DOHH2 (cell line): ENCODE results near the gene EMID1.

ENCODE experiments used
- H3F3A ChIP-seq: fragments of 200-600 bp; sonication (generic), shearing (Covaris generic); 2 replicates; pipeline ENCODE4 v1.6.0; 2016; ENCODE audit warnings: antibody characterized with exemption, mild to moderate bottlenecking; ENCODE audit not compliant: control insufficient read depth, insufficient read depth
- H3K27ac ChIP-seq: fragments of 200-600 bp; sonication (generic); 2 replicates; pipeline ENCODE4 v1.5.1; 2014; ENCODE audit warnings: low read depth, mild to moderate bottlenecking, low read length, moderate library complexity
- H3K27me3 ChIP-seq: fragments of 200-600 bp; sonication (generic); 2 replicates; pipeline ENCODE4 v1.6.1; 2014; ENCODE audit warnings: mild to moderate bottlenecking, low read length, mixed read lengths; ENCODE audit not compliant: control insufficient read depth
- H3K36me3 ChIP-seq: fragments of 200-600 bp; sonication (generic); 2 replicates; pipeline ENCODE4 v1.6.1; 2014; ENCODE audit warnings: mild to moderate bottlenecking, low read length, moderate library complexity, mixed read lengths; ENCODE audit not compliant: control insufficient read depth
- H3K4me1 ChIP-seq: fragments of 200-600 bp; sonication (generic); 2 replicates; pipeline ENCODE4 v1.6.1; 2014; ENCODE audit warnings: mild to moderate bottlenecking, low read length, mixed read lengths; ENCODE audit not compliant: control insufficient read depth
- H3K4me2 ChIP-seq: fragments of 200-600 bp; sonication (generic); 2 replicates; pipeline ENCODE4 v1.6.0; 2014; ENCODE audit warnings: mild to moderate bottlenecking, low read length, moderate library complexity
- H3K4me3 ChIP-seq: fragments of 200-600 bp; sonication (generic); 2 replicates; pipeline ENCODE4 v1.5.1; 2014; ENCODE audit warnings: mild to moderate bottlenecking, low read length, mixed read lengths
- H3K79me2 ChIP-seq: fragments of 200-600 bp; sonication (generic); 2 replicates; pipeline ENCODE4 v1.6.1; 2014; ENCODE audit warnings: mild to moderate bottlenecking, low read length, mixed read lengths; ENCODE audit not compliant: control insufficient read depth
- H3K9me2 ChIP-seq: fragments of 200-600 bp; sonication (generic); replicated peaks from 2 replicates; pipeline ENCODE4 v1.6.1; 2014; ENCODE audit warnings: mild to moderate bottlenecking, low read length, mixed read lengths; ENCODE audit not compliant: control insufficient read depth
- H3K9me3 ChIP-seq: fragments of 200-600 bp; sonication (generic); 2 replicates; pipeline ENCODE4 v1.6.1; 2014; ENCODE audit warnings: antibody characterized with exemption, low read length, mixed read lengths; ENCODE audit not compliant: control insufficient read depth, insufficient read depth
- H4K20me1 ChIP-seq: fragments of 200-600 bp; sonication (generic); 2 replicates; pipeline ENCODE4 v1.6.0; 2014; ENCODE audit warnings: low read depth, mild to moderate bottlenecking, antibody characterized with exemption, low read length, moderate library complexity; ENCODE audit not compliant: control insufficient read depth, insufficient read depth
- CTCF ChIP-seq: fragments of 200-600 bp; sonication (generic); IDR thresholded peaks from one replicate; pipeline ENCODE4 v1.5.1; 2014; ENCODE audit warnings: antibody characterized with exemption, mild to moderate bottlenecking, low read depth, low read length; ENCODE audit not compliant: poor library complexity, severe bottlenecking
- EZH2phosphoT487 ChIP-seq: fragments of 200-600 bp; sonication (generic); IDR thresholded peaks from 2 replicates; pipeline ENCODE4 v1.6.1; 2017; ENCODE audit warnings: borderline replicate concordance, mild to moderate bottlenecking, antibody characterized with exemption, low read length, moderate library complexity, mixed read lengths

Gene EMID1

GRCh38 chr22:29166180-29166579 is 39.5 kb upstream of the EMID1 start:
- Histone ChIP-seq H3K9me2 (no peaks in the 10 kb centered on the region), H4K20me1 (no peaks in the 10 kb centered on the region), H3K36me3 (no peaks in the 10 kb centered on the region), H3K4me3 (no peak overlapping the region), H3K27ac (no peak overlapping the region), H3K9me3 (no peaks in the 10 kb centered on the region), H3K79me2 (no peaks in the 10 kb centered on the region), H3K4me2 (no peak overlapping the region), H3F3A (no peaks in the 10 kb centered on the region), H3K4me1 (peaks cover 12% of the 10 kb centered on the region), H3K27me3 (peaks cover 16% of the 10 kb centered on the region; the same call in 1 of the 2 replicates)
- TF ChIP-seq CTCF: no peak
- TF ChIP-seq EZH2phosphoT487: no peak

- H3K36me3 ChIP-seq: no peaks in the 10 kb centered on the region
- H3K9me3 ChIP-seq: no peaks in the 10 kb centered on the region
- H3K4me3 ChIP-seq: no peak overlapping the region
- H3F3A ChIP-seq: no peaks in the 10 kb centered on the region
- no peak overlapping the region for H3K27ac ChIP-seq
- H4K20me1 ChIP-seq: no peaks in the 10 kb centered on the region
- TF ChIP-seq CTCF: no peak
- 0 out of 2 replicates have a peak, but pooled peaks have one; percentile 51 for TF ChIP-seq EZH2phosphoT487
- peaks cover 12% of the 10 kb centered on the region for H3K4me1 ChIP-seq
- 0 out of 2 replicates have a peak overlapping the region, but pooled peaks have one; percentile 24 for H3K4me2 ChIP-seq
- no peaks in the 10 kb centered on the region for H3K9me2 ChIP-seq
- peaks cover 16% of the 10 kb centered on the region; the same call in 1 of the 2 replicates for H3K27me3 ChIP-seq
- no peaks in the 10 kb centered on the region for H3K79me2 ChIP-seq
These were observed 38.4 kb upstream of the EMID1 start for GRCh38 chr22:29167032-29167911.

- peaks cover 16% of the 10 kb centered on the region; the same call in 1 of the 2 replicates for H3K27me3 ChIP-seq
- H3K4me3 ChIP-seq: no peak overlapping the region
- no peaks in the 10 kb centered on the region for H3F3A ChIP-seq
- H3K79me2 ChIP-seq: no peaks in the 10 kb centered on the region
- H3K9me2 ChIP-seq: no peaks in the 10 kb centered on the region
- no peaks in the 10 kb centered on the region for H3K9me3 ChIP-seq
- H3K36me3 ChIP-seq: no peaks in the 10 kb centered on the region
- no peaks in the 10 kb centered on the region for H4K20me1 ChIP-seq
- no peak overlapping the region for H3K4me2 ChIP-seq
- TF ChIP-seq CTCF (no peak), EZH2phosphoT487 (no peak)
- H3K4me1 ChIP-seq: peaks cover 11% of the 10 kb centered on the region
- H3K27ac ChIP-seq: no peak overlapping the region
These were observed 34.0 kb upstream of the EMID1 start for GRCh38 chr22:29171721-29172120.
